Psoas muscle (tissue), 8 donors: ENCODE data around the gene NPHS1. TPM values are rescaled to one million over a fixed set of nuclear protein-coding genes. Genes with fewer than 3 reads are reported as not detected.

ENCODE experiments used
- ATAC-seq, 4 donors: fragments of 200-7000 bp; cut with Tn5 transposase; one replicate each; pipeline ENCODE4 v1.9.1; 2020; ENCODE audit warnings: moderate library complexity in 3 of 4, mild to moderate bottlenecking in 2 of 4
- DNase-seq, 2 donors: peaks; one replicate each; pipeline ENCODE4 v3.0.0-alpha.2; 2020
- H3K27ac ChIP-seq: fragments of 200-600 bp; one replicate; pipeline ENCODE4 v1.8.0; 2022
- H3K27me3 ChIP-seq, 3 donors: fragments of 200-600 bp in 1 of 3; one replicate each; pipeline versions ENCODE4 v1.6.1 to v1.8.0; 2013 to 2022; ENCODE audit warnings: low read length in 2 of 3, mild to moderate bottlenecking in 2 of 3, moderate library complexity in 1 of 3; ENCODE audit not compliant: insufficient read depth in 3 of 3
- H3K36me3 ChIP-seq, 2 donors: fragments of 200-600 bp in 1 of 2; one replicate each; pipeline versions ENCODE4 v1.6.1 to v1.8.0; 2013 to 2022; ENCODE audit warnings: low read depth in 1 of 2, mild to moderate bottlenecking in 1 of 2, moderate library complexity in 1 of 2; ENCODE audit not compliant: insufficient read depth in 1 of 2
- H3K4me1 ChIP-seq: fragments of 200-600 bp; one replicate; pipeline ENCODE4 v1.8.0; 2022
- H3K4me3 ChIP-seq: fragments of 200-600 bp; one replicate; pipeline ENCODE4 v1.8.0; 2022; ENCODE audit warnings: mild to moderate bottlenecking
- H3K9me3 ChIP-seq: fragments of 200-600 bp; one replicate; pipeline ENCODE4 v1.8.0; 2022
- CTCF ChIP-seq: fragments of 200-600 bp; IDR thresholded peaks from one replicate; pipeline ENCODE4 v1.8.0; 2022; ENCODE audit warnings: antibody characterized with exemption
- WGBS, 3 donors: extraction: QIAGEN DNeasy Blood & Tissue Kit; methylation state at CpG; one replicate each; pipeline versions ENCODE4 v1.1.6 to v1.1.7; 2013; 5-methylcytosine and 5-hydroxymethylcytosine counted together
- intact Hi-C, 2 donors: fragments of 100-400 bp; cut with DNase I; formaldehyde crosslinking; loops; one replicate each; pipeline versions ENCODE4 v1.11.0 to v1.14.2; 2022
- polyA plus RNA-seq, 3 donors: library from polyadenylated mRNA; stranded (reverse); fragments of 200-250 nt; gene quantifications; one replicate each; pipeline ENCODE4 v1.2.3, GENCODE V29; 2013
- total RNA-seq, 4 donors: library from RNA; stranded (reverse); fragmentation: NEBNext Ultra II Directional in 2 of 4; extraction: Animal tissue kit (Norgen Biotek cat#: 25700) in 2 of 4; gene quantifications; one replicate each; pipeline versions ENCODE4 v1.2.1 to v1.2.4, GENCODE V29; 2021 to 2023
- donor health status: healthy with polysubstance abuse.
- donor health status: DM: no; HTN: no; CAD: no; lungs with moderate emphysema.
- donor health status: Bipolar disorder and iron deficiency.
- donor health status: healthy.
- donor health status: DM: yes; HTN: yes; CAD: no.
- donor health status: DM: no; HTN: no; CAD: no.
- donor health status: DM: no; HTN: no; CAD: no.
- donor health status: DM: yes; HTN: yes; CAD: no.

NPHS1 gene
- total and polyA plus RNA-seq, 7 donors: not detected

- Histone ChIP-seq H3K27ac (no peak overlapping the region), H3K9me3 (no peaks in the 10 kb centered on the region), H3K36me3 (no peaks in the 10 kb centered on the region), H3K4me1 (no peaks in the 10 kb centered on the region), H3K27me3 (peaks cover 0 to 22% (median 7%) of the 10 kb centered on the region in 3 donors), H3K4me3 (no peak overlapping the region)
- TF ChIP-seq CTCF: no peak
- ATAC-seq: no peak
- intact Hi-C loops: no loop called here
- no peak for DNase-seq
- 65 to 81% (median 72%) methylated on average over 8 of the region's 8 CpGs for WGBS, 3 donors
These were observed 59.4 kb downstream of the NPHS1 start for GRCh38 chr19:35792888-35793287.

- Histone ChIP-seq H3K27ac (no peak overlapping the region), H3K9me3 (no peaks in the 10 kb centered on the region), H3K4me3 (no peak overlapping the region), H3K27me3 (peaks cover 0 to 17% (median 3%) of the 10 kb centered on the region in 3 donors), H3K36me3 (no peaks in the 10 kb centered on the region), H3K4me1 (no peaks in the 10 kb centered on the region)
- DNase-seq (no peak), ATAC-seq (no peak)
- no peak for TF ChIP-seq CTCF
- intact Hi-C loops: no loop called here
- 77 to 82% (median 79%) methylated on average over 15 of the region's 15 CpGs for WGBS, 3 donors
These were observed 60.0 kb downstream of the NPHS1 start for GRCh38 chr19:35792312-35792711.

GRCh38 chr19:35791814-35792279 is 60.5 kb downstream of the NPHS1 start:
- intact Hi-C loops: no loop called here
- H3K36me3 ChIP-seq: no peaks in the 10 kb centered on the region
- ATAC-seq (no peak), DNase-seq (no peak)
- H3K9me3 ChIP-seq: no peaks in the 10 kb centered on the region
- H3K27me3 ChIP-seq: peaks cover 0 to 12% (median under 1%) of the 10 kb centered on the region in 3 donors
- H3K4me3 ChIP-seq: no peak overlapping the region
- TF ChIP-seq CTCF: no peak
- WGBS, 3 donors: 85 to 86% (median 85%) methylated on average over 9 of the region's 9 CpGs
- no peaks in the 10 kb centered on the region for H3K4me1 ChIP-seq
- no peak overlapping the region for H3K27ac ChIP-seq

GRCh38 chr19:35790981-35791813 is 61.1 kb downstream of the NPHS1 start:
- Histone ChIP-seq H3K27ac (no peak overlapping the region), H3K9me3 (no peaks in the 10 kb centered on the region), H3K4me3 (no peak overlapping the region), H3K4me1 (no peaks in the 10 kb centered on the region), H3K27me3 (peaks cover 0 to 6% (median 0%) of the 10 kb centered on the region in 3 donors), H3K36me3 (no peaks in the 10 kb centered on the region)
- intact Hi-C loops: no loop called here
- DNase-seq (no peak), ATAC-seq (peak in 1 of 4 donors; percentile 43)
- 52 to 61% (median 55%) methylated on average over 17 to 20 of the region's 20 CpGs for WGBS, 3 donors
- no peak for TF ChIP-seq CTCF
